Pancreas (tissue), 10 donors: ENCODE measurements around the gene SSBP2. TPM values are rescaled to one million over a fixed set of nuclear protein-coding genes. Genes with fewer than 3 reads are reported as not detected.
"Not testable (repeated sequence)": the region's sequence is repeated elsewhere in the genome, so short reads cannot be mapped to it uniquely, and the experiment has no call there.

Experiments
- ATAC-seq, 4 donors: fragments of 200-7000 bp; cut with Tn5 transposase; one replicate each; pipeline versions ENCODE4 v1.8.0 to v1.9.1; 2020; ENCODE audit warnings: mild to moderate bottlenecking in 4 of 4, moderate library complexity in 4 of 4
- DNase-seq, 6 donors: peaks; one replicate each; pipeline ENCODE4 v3.0.0-alpha.2; 2020
- FAIRE-seq: peaks from 2 replicates; lab custom pipeline; 2012; peaks lifted over from hg19 to GRCh38; lab: Jason Lieb, UNC
- H3K27ac ChIP-seq, 4 donors: fragments of 200-600 bp; sonication (generic); 1 replicate in 3 of 4; 2 replicates in 1 of 4; pipeline versions ENCODE4 v1.5.0 to v1.8.0; 2020
- H3K27me3 ChIP-seq, 4 donors: fragments of 200-600 bp; one replicate each; pipeline ENCODE4 v1.8.0; 2021
- H3K36me3 ChIP-seq, 3 donors: fragments of 200-600 bp; sonication (generic) in 1 of 3; one replicate each; pipeline versions ENCODE4 v1.5.0 to v1.8.0; 2020 to 2021
- H3K4me1 ChIP-seq, 3 donors: fragments of 200-600 bp; one replicate each; pipeline ENCODE4 v1.8.0; 2021
- H3K4me3 ChIP-seq, 4 donors: fragments of 200-600 bp; sonication (generic) in 2 of 4; one replicate each; pipeline versions ENCODE4 v1.5.0 to v1.8.0; 2020 to 2021
- H3K9me3 ChIP-seq, 4 donors: fragments of 200-600 bp; one replicate each; pipeline ENCODE4 v1.8.0; 2021
- WGBS, 2 donors: extraction: QIAGEN DNeasy Blood & Tissue Kit; methylation state at CpG; one replicate each; pipeline ENCODE4 v1.1.7; 2013; 5-methylcytosine and 5-hydroxymethylcytosine counted together
- intact Hi-C, 3 donors: fragments of 100-400 bp; cut with DNase I; formaldehyde crosslinking; loops; one replicate each; pipeline versions ENCODE4 v1.11.1 to v1.14.2; 2022
- polyA plus RNA-seq, 2 donors: library from polyadenylated mRNA; stranded (reverse); fragments of 200-250 nt; gene quantifications; one replicate each; pipeline ENCODE4 v1.2.3, GENCODE V29; 2013
- total RNA-seq, 6 donors: library from RNA; stranded (reverse); fragmentation: NEBNext Ultra II Directional in 4 of 6; extraction: Animal tissue kit (Norgen Biotek cat#: 25700) in 4 of 6; gene quantifications; one replicate each; pipeline versions ENCODE4 v1.2.1 to v1.2.4, GENCODE V29; 2021 to 2023
- TF ChIP-seq, protein P1 (sequence below), 4 donors: fragments of 200-600 bp; sonication (generic) in 3 of 4; IDR thresholded peaks; one replicate each; pipeline versions ENCODE4 v1.5.0 to v1.8.0; 2021; ENCODE audit warnings: antibody characterized with exemption in 4 of 4
- donor health status: healthy with polysubstance abuse.
- donor health status: DM: no; HTN: no; CAD: no; lungs with moderate emphysema.
- donor health status: DM: no; HTN: no; CAD: no.
- donor health status: control.
- donor health status: control.
- donor health status: Bipolar disorder and iron deficiency.
- donor health status: DM: yes; HTN: yes; CAD: no.
- donor health status: DM: no; HTN: no; CAD: no.
- donor health status: DM: no; HTN: no; CAD: no.
- donor health status: DM: yes; HTN: yes; CAD: no.

SSBP2 gene
- total and polyA plus RNA-seq, 8 donors, result 8.6 to 20.7 (median 15.8) TPM

DNA sequence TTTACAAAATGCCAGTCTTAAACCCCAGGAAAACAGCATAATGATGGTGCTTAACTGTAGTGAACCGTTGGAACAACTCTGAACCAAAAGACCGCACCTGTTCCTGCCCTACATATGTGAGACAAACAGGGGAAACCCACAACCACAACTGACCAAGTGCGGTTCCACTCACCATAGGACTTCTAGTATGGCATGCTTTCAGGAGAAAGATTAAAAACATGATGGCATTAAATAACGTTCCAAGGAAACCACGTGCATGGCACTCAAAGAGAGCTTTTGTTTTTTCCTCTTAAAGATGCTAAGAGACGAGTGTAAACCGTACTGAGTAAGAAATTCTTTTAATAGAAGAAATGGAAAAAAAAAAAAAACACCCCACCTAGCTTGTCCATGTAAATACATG is 119.8 kb downstream of the SSBP2 start:
- H3K27ac ChIP-seq, result no peak overlapping the region
- no peaks in the 10 kb centered on the region for H3K9me3 ChIP-seq
- 88 to 92% methylated on average over 7 of the region's 7 CpGs for WGBS, 2 donors
- no peak for DNase-seq
- no peaks in the 10 kb centered on the region for H3K27me3 ChIP-seq
- FAIRE-seq, result no peak
- TF ChIP-seq, protein P1, sequence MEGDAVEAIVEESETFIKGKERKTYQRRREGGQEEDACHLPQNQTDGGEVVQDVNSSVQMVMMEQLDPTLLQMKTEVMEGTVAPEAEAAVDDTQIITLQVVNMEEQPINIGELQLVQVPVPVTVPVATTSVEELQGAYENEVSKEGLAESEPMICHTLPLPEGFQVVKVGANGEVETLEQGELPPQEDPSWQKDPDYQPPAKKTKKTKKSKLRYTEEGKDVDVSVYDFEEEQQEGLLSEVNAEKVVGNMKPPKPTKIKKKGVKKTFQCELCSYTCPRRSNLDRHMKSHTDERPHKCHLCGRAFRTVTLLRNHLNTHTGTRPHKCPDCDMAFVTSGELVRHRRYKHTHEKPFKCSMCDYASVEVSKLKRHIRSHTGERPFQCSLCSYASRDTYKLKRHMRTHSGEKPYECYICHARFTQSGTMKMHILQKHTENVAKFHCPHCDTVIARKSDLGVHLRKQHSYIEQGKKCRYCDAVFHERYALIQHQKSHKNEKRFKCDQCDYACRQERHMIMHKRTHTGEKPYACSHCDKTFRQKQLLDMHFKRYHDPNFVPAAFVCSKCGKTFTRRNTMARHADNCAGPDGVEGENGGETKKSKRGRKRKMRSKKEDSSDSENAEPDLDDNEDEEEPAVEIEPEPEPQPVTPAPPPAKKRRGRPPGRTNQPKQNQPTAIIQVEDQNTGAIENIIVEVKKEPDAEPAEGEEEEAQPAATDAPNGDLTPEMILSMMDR (IDR thresholded peaks at IDR 0.05), result no peak
- H3K4me1 ChIP-seq, result no peaks in the 10 kb centered on the region
- no peak for ATAC-seq
- intact Hi-C loops, result no loop called here
- H3K4me3 ChIP-seq, result no peak overlapping the region
- no peaks in the 10 kb centered on the region for H3K36me3 ChIP-seq

DNA sequence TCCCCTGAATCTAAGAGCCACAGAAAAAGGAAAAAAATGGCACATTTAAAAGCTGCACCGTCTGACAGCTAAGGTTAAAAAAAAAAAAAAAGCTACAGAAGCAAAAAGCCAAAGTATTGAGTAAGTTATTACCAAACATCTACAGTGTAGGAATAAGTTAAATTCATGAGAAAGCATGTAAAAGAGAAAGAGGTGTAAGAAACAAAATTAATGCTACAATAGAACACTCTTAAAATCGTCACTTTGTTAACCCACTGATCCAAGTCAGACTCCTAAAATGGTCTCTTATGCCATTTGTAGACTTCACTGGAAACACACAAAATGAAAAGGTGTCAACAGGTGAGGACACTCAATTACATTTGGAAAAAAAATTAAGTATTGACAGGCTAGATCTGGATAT is 120.2 kb downstream of the SSBP2 start:
- no peaks in the 10 kb centered on the region for H3K36me3 ChIP-seq
- WGBS, 2 donors, result 85 to 87% methylated on average over 2 of the region's 2 CpGs
- TF ChIP-seq, protein P1 (IDR thresholded peaks at IDR 0.05), result no peak
- no peak for FAIRE-seq
- no peak overlapping the region for H3K27ac ChIP-seq
- ATAC-seq, result no peak
- no peak overlapping the region for H3K4me3 ChIP-seq
- no peak for DNase-seq
- H3K4me1 ChIP-seq, result no peaks in the 10 kb centered on the region
- H3K9me3 ChIP-seq, result no peaks in the 10 kb centered on the region
- intact Hi-C loops, result no loop called here
- no peaks in the 10 kb centered on the region for H3K27me3 ChIP-seq

DNA sequence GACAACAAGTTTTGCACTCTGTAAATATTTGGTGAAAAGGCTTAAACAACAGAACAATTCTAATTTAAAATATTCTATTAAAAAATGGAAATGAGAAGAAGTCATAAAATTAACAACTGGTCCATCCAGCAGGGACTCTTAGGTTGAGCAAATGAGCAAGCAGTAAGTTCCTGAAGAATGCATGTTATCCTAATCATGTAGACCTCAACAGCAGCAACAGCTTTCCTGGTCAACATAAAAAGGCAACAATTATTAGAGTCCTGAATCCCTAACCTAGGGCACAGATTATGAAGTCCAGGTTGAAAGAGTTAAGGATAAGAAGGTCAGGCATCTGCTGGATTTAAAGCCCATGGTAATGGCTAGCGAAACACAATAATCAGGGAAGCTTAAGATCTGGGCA is 120.9 kb downstream of the SSBP2 start:
- WGBS, 2 donors, result 94 to 99% methylated on average over 1 of the region's 1 CpG
- Histone ChIP-seq H3K9me3 (no peaks in the 10 kb centered on the region), H3K36me3 (no peaks in the 10 kb centered on the region), H3K4me3 (no peak overlapping the region), H3K27ac (no peak overlapping the region), H3K27me3 (no peaks in the 10 kb centered on the region), H3K4me1 (no peaks in the 10 kb centered on the region)
- no peak for ATAC-seq
- intact Hi-C loops, result no loop called here
- TF ChIP-seq, protein P1 (IDR thresholded peaks at IDR 0.05), result no peak
- FAIRE-seq, result no peak
- DNase-seq, result no peak

DNA sequence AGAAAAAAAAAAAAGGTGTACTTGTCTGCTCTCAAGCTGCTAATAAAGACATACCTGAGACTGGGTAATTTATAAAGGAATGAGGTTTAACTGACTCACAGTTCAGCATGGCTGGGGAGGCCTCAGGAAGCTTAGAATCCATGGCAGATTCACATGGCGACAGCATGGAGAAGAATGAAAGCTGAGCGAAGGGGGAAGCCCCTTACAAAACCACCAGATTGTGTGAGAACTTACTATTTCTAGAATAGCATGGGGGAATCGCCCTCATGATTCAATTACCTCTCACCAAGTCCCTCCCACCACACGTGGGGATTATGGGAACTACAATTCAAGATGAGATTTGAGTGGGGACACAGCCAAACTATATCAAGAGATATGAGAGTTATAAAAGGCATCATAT is 122.8 kb downstream of the SSBP2 start:
- ATAC-seq, H3K4me1 ChIP-seq, H3K27ac ChIP-seq, DNase-seq, intact Hi-C loops, FAIRE-seq, H3K9me3 ChIP-seq, H3K27me3 ChIP-seq, H3K36me3 ChIP-seq, H3K4me3 ChIP-seq: not testable (repeated sequence)
- 91 to 97% methylated on average over 4 of the region's 4 CpGs for WGBS, 2 donors

DNA sequence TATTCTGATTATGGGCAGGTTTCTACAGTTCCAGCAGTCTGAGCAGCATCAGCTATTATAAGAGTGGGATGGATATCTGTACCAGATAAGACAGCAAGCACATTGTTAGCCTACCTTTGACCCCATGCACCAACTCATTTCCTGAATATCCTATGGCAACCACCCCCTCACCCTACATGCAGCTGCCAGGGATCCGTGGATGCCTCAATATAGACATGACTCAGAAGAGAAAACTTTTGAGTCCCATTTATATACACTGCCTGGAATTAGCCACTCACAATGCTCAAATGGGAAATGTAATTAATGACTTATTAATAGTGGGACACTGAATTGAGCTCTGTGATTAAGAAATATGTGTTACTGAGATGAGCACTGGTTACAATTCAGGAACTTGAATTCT is 124.4 kb downstream of the SSBP2 start:
- no peak for ATAC-seq
- Histone ChIP-seq H3K27ac (no peak overlapping the region), H3K36me3 (no peaks in the 10 kb centered on the region), H3K4me1 (no peaks in the 10 kb centered on the region), H3K9me3 (no peaks in the 10 kb centered on the region), H3K27me3 (no peaks in the 10 kb centered on the region), H3K4me3 (no peak overlapping the region)
- no peak for DNase-seq
- TF ChIP-seq, protein P1 (IDR thresholded peaks at IDR 0.05), result no peak
- WGBS, 2 donors, result 76 to 82% methylated on average over 1 of the region's 1 CpG
- no peak for FAIRE-seq
- intact Hi-C loops, result no loop called here
